Measurements from ENCODE around the gene CSK. TPM values are rescaled to one million over a fixed set of nuclear protein-coding genes. Genes with fewer than 3 reads are reported as not detected.

CSK gene
- polyA plus RNA-seq, 2 of the 4 experiments (the other 2 are of a cell fraction) = 17.8 to 63.0 TPM

DNA sequence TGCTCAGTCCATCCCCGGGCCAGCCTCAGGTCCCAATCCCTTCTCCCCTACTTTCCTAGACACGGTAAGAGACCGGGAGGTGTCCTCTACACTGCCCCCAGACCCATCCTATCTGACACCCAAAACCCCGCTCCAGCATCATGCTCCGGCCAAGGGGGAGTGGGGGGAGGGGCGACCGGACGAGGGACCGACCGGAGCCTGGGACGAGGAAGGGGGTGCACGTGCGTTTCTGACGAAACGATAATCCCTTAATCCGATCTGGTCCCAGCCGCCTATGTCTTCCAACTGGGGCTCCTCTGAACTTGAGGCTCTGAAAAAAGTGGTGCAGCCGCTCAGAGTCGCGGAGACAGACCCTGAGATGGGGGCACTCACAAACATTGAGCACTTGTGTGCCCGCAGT is 45.0 kb downstream of the CSK start:
- Histone ChIP-seq H3K4me1 (peaks cover 7% of the 10 kb centered on the region; the same call in 1 of the 3 replicates), H3K4me3 (no peak overlapping the region), H3K4me2 (peak overlapping the region; percentile 43; the same call in 2 of the 3 replicates), H3K27ac (no peak overlapping the region), H3K9me3 (no peaks in the 10 kb centered on the region)
- ATAC-seq (no peak), DNase-seq (ENCODE audit: low read depth in 1 of 2, low spot score in 1 of 2) (no peak), FAIRE-seq (no peak)
- 21% methylated on average over 11 of the region's 21 CpGs for WGBS (ENCODE audit: missing lambda C conversion rate)
- no peak for TF ChIP-seq TP53 (CRISPR knock-in tag; IDR thresholded peaks at IDR 0.05)
- no peak for TF ChIP-seq POLR2AphosphoS2 (conservative IDR thresholded peaks at IDR 0.05; ENCODE audit: low read length)
- TF ChIP-seq, protein P1, sequence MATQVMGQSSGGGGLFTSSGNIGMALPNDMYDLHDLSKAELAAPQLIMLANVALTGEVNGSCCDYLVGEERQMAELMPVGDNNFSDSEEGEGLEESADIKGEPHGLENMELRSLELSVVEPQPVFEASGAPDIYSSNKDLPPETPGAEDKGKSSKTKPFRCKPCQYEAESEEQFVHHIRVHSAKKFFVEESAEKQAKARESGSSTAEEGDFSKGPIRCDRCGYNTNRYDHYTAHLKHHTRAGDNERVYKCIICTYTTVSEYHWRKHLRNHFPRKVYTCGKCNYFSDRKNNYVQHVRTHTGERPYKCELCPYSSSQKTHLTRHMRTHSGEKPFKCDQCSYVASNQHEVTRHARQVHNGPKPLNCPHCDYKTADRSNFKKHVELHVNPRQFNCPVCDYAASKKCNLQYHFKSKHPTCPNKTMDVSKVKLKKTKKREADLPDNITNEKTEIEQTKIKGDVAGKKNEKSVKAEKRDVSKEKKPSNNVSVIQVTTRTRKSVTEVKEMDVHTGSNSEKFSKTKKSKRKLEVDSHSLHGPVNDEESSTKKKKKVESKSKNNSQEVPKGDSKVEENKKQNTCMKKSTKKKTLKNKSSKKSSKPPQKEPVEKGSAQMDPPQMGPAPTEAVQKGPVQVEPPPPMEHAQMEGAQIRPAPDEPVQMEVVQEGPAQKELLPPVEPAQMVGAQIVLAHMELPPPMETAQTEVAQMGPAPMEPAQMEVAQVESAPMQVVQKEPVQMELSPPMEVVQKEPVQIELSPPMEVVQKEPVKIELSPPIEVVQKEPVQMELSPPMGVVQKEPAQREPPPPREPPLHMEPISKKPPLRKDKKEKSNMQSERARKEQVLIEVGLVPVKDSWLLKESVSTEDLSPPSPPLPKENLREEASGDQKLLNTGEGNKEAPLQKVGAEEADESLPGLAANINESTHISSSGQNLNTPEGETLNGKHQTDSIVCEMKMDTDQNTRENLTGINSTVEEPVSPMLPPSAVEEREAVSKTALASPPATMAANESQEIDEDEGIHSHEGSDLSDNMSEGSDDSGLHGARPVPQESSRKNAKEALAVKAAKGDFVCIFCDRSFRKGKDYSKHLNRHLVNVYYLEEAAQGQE (IDR thresholded peaks at IDR 0.05) = no peak; the same call in 1 of the 2 replicates
- no peak for TF ChIP-seq CEBPB (IDR thresholded peaks at IDR 0.05)
- TF ChIP-seq MYC (IDR thresholded peaks at IDR 0.05; ENCODE audit: borderline replicate concordance, low read length) = no peak
- no peak for TF ChIP-seq FOSB (CRISPR knock-in tag; IDR thresholded peaks at IDR 0.05)
- TF ChIP-seq HOXB5 (CRISPR knock-in tag; IDR thresholded peaks at IDR 0.05) = no peak
- no peak for TF ChIP-seq SREBF2 (IDR thresholded peaks at IDR 0.05)
- no peak for TF ChIP-seq HOXA7 (CRISPR knock-in tag; IDR thresholded peaks at IDR 0.05)
- TF ChIP-seq, protein P2, sequence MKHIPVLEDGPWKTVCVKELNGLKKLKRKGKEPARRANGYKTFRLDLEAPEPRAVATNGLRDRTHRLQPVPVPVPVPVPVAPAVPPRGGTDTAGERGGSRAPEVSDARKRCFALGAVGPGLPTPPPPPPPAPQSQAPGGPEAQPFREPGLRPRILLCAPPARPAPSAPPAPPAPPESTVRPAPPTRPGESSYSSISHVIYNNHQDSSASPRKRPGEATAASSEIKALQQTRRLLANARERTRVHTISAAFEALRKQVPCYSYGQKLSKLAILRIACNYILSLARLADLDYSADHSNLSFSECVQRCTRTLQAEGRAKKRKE (CRISPR knock-in tag; IDR thresholded peaks at IDR 0.05; ENCODE audit: low read depth) = no peak
- TF ChIP-seq RAD21 (conservative IDR thresholded peaks at IDR 0.05 in 1 of 2, IDR thresholded peaks at IDR 0.05 in 1 of 2) = no peak
- TF ChIP-seq, protein P3, sequence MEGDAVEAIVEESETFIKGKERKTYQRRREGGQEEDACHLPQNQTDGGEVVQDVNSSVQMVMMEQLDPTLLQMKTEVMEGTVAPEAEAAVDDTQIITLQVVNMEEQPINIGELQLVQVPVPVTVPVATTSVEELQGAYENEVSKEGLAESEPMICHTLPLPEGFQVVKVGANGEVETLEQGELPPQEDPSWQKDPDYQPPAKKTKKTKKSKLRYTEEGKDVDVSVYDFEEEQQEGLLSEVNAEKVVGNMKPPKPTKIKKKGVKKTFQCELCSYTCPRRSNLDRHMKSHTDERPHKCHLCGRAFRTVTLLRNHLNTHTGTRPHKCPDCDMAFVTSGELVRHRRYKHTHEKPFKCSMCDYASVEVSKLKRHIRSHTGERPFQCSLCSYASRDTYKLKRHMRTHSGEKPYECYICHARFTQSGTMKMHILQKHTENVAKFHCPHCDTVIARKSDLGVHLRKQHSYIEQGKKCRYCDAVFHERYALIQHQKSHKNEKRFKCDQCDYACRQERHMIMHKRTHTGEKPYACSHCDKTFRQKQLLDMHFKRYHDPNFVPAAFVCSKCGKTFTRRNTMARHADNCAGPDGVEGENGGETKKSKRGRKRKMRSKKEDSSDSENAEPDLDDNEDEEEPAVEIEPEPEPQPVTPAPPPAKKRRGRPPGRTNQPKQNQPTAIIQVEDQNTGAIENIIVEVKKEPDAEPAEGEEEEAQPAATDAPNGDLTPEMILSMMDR (IDR thresholded peaks at IDR 0.05) = no peak
- no peak for TF ChIP-seq ESRRA (IDR thresholded peaks at IDR 0.05; ENCODE audit: borderline replicate concordance, low read length)
- no peak for TF ChIP-seq JUNB (IDR thresholded peaks at IDR 0.05)
- no peak for TF ChIP-seq NR3C1 (IDR thresholded peaks at IDR 0.05)
- no peak for TF ChIP-seq JUN (IDR thresholded peaks at IDR 0.05)
- no peak for TF ChIP-seq ZSCAN20 (CRISPR knock-in tag; IDR thresholded peaks at IDR 0.05)
- no peak for TF ChIP-seq POLR2A (IDR thresholded peaks at IDR 0.05; ENCODE audit: low read length)
- TF ChIP-seq EHMT2 (IDR thresholded peaks at IDR 0.05; ENCODE audit: low read depth) = no peak
- TF ChIP-seq, protein P4, sequence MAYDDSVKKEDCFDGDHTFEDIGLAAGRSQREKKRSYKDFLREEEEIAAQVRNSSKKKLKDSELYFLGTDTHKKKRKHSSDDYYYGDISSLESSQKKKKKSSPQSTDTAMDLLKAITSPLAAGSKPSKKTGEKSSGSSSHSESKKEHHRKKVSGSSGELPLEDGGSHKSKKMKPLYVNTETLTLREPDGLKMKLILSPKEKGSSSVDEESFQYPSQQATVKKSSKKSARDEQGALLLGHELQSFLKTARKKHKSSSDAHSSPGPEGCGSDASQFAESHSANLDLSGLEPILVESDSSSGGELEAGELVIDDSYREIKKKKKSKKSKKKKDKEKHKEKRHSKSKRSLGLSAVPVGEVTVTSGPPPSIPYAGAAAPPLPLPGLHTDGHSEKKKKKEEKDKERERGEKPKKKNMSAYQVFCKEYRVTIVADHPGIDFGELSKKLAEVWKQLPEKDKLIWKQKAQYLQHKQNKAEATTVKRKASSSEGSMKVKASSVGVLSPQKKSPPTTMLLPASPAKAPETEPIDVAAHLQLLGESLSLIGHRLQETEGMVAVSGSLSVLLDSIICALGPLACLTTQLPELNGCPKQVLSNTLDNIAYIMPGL (CRISPR knock-in tag; IDR thresholded peaks at IDR 0.05; ENCODE audit: borderline replicate concordance) = no peak
- POLR2A ChIA-PET = no interaction called here
- CTCF ChIA-PET = interaction anchor here (0.5 to 66.7 kb wide), 5 partner anchors 10 to 447 kb away, joined by 3 to 1908 read pairs (median 3); partner anchors contain the start of genes CSK and LMAN1L
